NCI-H1436 treated with DMSO at 0.1 percent for 48 hours (cell line): ENCODE results near the gene SORCS2.

Source experiments
- DNase-seq: peaks from one replicate; lab custom pipeline; 2025; lab: John Stamatoyannopoulos, UW

Gene SORCS2

DNA sequence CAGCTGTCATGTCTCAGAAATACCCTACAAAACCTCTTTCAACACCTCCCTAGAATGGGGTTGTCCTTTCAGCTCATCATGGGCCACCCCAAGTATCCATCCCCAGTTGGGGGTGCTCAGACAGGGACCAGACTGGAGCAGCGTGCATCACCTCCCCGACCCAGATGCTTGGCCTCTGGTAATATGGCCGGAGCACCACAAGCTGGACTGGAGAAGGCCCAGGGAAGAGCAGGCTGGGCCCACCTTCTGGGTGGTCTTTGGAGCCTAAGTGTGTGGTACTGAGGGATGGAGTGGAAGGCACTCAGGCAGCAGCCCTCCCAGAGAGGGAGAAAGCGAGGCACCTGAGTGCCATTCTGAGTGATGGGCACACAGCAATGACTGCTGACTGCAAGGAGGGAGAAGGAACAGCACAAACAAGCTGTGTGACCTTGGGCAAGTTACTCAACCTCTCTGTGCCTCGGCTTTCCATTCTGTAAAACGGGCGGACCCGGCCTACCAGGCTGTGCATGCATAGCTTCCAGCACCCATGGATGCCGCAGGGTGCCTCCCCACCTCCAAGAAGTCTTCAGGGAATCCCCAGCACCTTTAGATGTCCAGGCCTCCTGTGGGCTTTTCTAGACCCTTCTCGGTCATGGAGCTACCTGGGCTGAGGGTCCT lies 519.1 kb downstream of the SORCS2 start:
- DNase-seq: no peak

- no peak for DNase-seq
These were observed 519.8 kb downstream of the SORCS2 start for GRCh38 chr4:7712021-7712671.

- no peak for DNase-seq
These were observed 521.4 kb downstream of the SORCS2 start for GRCh38 chr4:7713757-7714156.

GRCh38 chr4:7714176-7714575 lies 521.8 kb downstream of the SORCS2 start:
- no peak for DNase-seq

DNA sequence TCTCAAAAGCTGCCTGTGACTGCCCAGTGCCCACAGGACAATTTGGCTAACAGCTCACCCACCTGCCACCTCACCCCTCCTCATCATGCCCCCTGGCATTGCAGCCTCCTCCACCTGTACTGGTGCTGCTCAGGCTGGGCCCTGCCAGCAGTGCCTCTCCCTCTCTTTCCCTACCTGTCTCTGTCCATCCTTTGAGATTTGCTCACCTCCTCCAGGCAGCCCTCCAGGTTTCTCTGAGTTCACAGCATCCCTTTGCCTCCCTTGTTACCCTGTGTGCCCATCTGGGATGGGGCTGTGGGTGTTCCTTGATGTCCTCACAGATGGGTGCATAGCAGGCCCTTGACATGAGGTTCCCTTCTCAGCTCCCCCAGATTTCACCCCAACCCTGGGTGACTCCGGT lies 522.4 kb downstream of the SORCS2 start:
- DNase-seq: no peak

DNA sequence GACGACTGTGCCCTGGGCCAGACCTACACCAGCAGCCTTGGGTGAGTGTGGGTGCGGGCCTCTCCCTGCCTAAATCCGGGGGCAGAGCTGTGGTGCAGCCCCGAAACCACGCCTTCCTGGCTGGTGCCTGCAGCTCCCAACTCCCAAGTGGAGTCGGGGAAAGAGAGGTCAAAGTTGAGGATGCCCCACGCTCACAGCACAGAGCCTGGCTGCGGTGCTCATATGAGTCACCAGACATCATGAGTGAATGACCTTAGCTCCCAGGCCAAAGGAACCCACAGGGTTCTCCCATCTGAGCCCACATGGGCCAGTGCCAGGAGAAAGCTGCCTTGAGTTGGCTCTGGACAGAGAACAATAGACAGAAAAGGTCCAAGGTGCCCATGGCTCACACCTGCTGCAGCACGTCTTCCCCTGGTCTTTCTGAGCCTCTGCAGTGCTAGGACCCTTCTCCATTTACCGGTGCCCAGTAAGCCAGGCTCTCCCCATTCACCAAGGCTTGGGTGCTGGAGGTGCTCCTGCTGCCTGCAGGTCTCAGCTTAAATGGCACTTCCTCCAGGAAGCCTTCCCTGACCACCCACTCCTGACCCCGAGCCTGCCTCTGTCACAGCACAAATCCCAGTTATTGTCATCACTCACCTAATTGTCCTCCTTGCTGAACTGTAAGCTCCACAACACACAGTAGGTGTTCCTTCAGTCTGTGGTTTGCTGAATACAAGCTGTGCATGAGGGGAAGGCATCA lies 523.1 kb downstream of the SORCS2 start:
- DNase-seq: no peak

DNA sequence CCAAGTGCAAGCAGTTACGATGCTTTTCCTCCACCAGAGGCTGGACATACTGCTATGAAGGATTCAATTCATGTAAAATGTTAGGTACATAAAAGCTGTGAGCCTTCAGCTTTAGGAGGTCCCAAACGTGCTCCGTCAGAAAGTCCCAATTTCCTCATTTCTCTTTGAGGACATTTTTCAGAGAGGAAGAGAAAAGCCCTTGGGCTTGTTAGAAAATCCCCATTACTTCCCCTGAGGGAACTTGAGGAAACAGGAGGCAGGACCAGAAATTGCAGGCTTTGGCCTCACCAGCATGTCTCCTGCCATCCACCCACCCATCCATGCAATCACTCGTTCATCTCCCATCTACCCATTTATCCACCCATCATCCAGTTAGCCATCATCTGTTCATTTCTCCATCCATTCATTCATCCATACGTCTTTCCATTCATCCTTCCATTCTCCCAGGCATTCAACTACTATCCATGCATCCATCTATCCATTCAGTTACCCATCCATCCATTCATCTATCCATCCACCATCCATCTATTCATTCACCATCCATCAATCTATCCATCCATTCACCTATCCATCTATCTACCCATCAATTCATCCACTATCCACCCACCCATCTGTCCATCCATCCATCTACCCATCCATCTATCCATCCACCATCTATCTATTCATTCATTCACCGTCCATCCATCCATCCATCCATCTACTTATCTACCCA lies 523.8 kb downstream of the SORCS2 start:
- no peak for DNase-seq

DNA sequence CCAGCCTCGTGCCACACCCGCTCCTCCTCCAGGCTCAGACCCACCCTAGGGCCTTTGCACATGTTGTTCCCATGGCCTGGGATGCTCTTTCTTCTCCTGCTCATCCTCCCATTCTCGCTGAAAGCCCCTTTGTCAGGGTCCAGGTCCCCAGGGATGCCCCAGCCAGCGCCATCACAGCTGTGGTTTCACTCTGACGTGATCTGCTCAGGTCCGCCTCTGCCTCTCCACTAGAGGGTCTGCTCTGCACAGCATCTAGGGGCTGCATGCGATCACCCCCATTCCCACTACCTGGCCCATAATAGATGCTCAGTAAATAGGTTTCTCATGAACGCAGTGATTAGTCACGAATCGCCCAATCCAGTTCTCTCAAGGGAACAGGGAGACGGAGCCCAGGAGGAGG lies 524.8 kb downstream of the SORCS2 start:
- DNase-seq: no peak

GRCh38 chr4:7717946-7718490 lies 525.7 kb downstream of the SORCS2 start:
- no peak for DNase-seq

DNA sequence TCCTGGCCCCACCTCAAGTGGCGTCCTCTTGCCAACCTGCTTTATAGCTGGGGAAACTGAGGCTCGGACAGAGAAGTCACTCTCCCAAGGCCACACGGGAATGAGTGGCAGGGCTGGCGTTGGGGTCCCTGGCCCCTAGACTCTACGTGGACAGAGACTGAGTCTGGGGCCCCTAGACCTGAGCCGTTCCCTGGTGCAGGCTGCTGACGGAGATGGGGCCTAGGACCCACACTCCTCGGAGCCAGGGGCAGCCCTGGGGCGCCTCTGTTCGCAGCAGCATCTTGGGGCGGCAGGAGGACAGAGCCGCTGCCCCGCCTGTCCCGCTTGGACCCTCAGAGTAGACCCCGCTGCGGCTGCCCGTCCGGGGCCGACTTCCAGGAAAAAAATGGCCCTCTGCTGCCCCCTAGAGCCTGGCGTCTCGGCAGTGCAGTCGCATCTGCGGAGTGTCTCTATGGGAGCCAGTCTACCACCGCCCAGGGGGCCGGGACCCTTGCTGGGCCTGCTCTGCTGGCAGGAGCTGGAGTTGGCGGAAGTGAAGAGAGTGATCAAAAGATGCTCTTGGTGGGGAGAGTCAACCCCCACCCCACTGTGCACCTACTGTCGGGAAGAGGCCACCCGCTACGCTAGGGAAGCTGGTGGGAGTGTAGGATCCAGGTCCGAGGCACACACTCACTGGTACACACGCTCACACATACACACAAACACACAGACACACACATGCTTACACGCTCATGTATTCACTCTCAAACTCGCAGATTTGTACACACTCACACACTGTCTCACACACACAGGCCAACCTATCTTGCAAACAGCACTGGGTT lies 527.2 kb downstream of the SORCS2 start:
- no peak for DNase-seq

DNA sequence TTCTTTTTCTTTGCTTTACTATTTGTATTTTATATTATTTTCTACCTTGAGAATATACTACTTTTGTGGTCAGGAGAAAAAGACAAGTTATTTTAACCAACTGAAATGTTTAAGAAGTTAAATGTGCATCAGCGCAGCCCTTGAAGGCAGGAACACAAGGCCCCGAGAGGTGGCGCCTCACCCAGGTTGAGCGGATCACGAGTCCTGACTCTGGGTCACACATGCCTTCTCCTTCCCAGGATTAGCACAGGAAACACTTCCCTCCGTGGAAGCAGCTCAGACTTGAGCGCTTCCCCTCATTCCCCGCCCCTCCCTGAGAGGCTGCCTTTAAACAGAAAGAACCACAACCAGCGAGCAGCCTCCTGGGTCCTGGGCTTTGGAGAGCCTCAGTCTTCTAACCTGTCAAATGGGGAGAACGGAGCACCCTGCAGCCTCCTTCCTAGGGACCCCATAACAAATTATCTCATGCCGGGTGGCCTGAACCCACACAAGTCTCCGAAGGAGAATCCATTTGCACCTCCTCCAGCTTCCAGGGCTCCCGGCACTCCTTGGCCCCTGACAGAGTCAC lies 529.7 kb downstream of the SORCS2 start:
- no peak for DNase-seq

- DNase-seq: no peak
These were observed 530.5 kb downstream of the SORCS2 start for GRCh38 chr4:7722766-7723387.

DNA sequence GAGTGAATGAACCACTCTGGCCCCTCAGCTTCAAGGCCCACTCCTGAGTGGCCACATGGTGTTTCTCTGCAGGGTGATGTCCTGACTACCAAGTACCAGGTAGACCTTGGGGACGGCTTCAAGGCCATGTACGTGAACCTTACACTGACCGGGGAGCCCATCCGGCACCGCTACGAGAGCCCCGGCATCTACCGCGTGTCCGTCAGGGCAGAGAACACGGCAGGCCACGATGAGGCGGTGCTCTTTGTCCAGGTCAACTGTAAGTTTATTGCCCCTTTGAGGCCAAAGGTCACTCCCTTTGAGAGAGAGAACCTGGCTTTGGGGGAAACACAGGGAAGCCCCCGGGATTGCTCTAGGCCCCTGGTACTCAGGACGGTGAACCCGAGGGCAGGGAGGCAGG lies 531.3 kb downstream of the SORCS2 start:
- DNase-seq: no peak

- DNase-seq: no peak
These were observed 533.6 kb downstream of the SORCS2 start for GRCh38 chr4:7725951-7726350.

GRCh38 chr4:7726665-7727413 lies 534.5 kb downstream of the SORCS2 start:
- no peak for DNase-seq

GRCh38 chr4:7727749-7728148 lies 535.4 kb downstream of the SORCS2 start:
- DNase-seq: no peak

- no peak for DNase-seq
These were observed 539.1 kb downstream of the SORCS2 start for GRCh38 chr4:7731437-7731836.

- no peak for DNase-seq
These were observed 539.9 kb downstream of the SORCS2 start for GRCh38 chr4:7732263-7732662.

GRCh38 chr4:7733201-7733600 lies 540.9 kb downstream of the SORCS2 start:
- DNase-seq: no peak
